H1 (cell line): Measurements from ENCODE around the gene NOS1AP.
"Not testable (repeated sequence)": the region's sequence is repeated elsewhere in the genome, so short reads cannot be mapped to it uniquely, and the experiment has no call there.

Experiments used
- CTBP2 ChIP-seq: IDR thresholded peaks from 2 replicates; pipeline ENCODE4 v1.7.0; 2011; ENCODE audit warnings: borderline replicate concordance, mild to moderate bottlenecking, moderate library complexity, mixed read lengths, low read length; ENCODE audit not compliant: insufficient read depth, insufficient read length
- POLR2A ChIP-seq, 2 experiments: IDR thresholded peaks; 1 replicate in 1 of 2; 2 replicates in 1 of 2; pipeline ENCODE4 v1.6.1; 2011; ENCODE audit warnings: low read depth in 2 of 2, low read length in 2 of 2, mild to moderate bottlenecking in 2 of 2; ENCODE audit errors: control extremely low read depth in 1 of 2
- POLR2AphosphoS5 ChIP-seq: IDR thresholded peaks from 2 replicates; pipeline ENCODE4 v1.6.1; 2011; ENCODE audit warnings: low read depth, low read length
- POU5F1 ChIP-seq: IDR thresholded peaks from 2 replicates; pipeline ENCODE4 v1.6.1; 2011; ENCODE audit warnings: low read depth, mild to moderate bottlenecking, low read length, moderate library complexity
- SIN3A ChIP-seq, 2 experiments: IDR thresholded peaks in 1 of 2; conservative IDR thresholded peaks in 1 of 2; 2 replicates each; pipeline ENCODE4 v1.6.1; 2011 to 2012; ENCODE audit warnings: low read length in 2 of 2, improper control_type of control experiment in 1 of 2, low read depth in 1 of 2, mild to moderate bottlenecking in 1 of 2
- SP1 ChIP-seq: IDR thresholded peaks from 2 replicates; pipeline ENCODE4 v1.6.1; 2011; ENCODE audit warnings: low read depth, low read length
- TF ChIP-seq, protein P1 (sequence below): IDR thresholded peaks from 2 replicates; pipeline ENCODE4 v1.6.1; 2012; ENCODE audit warnings: inconsistent platforms
- TF ChIP-seq, protein P2 (sequence below), 3 experiments: IDR thresholded peaks; 1 replicate in 2 of 3; 2 replicates in 1 of 3; pipeline versions ENCODE4 v1.5.1 to v1.6.1; 2011; ENCODE audit warnings: low read length in 3 of 3, mild to moderate bottlenecking in 3 of 3, inconsistent platforms in 2 of 3, low read depth in 1 of 3, moderate library complexity in 1 of 3; ENCODE audit not compliant: insufficient read depth in 1 of 3; ENCODE audit errors: control extremely low read depth in 1 of 3
- TF ChIP-seq, protein P3 (sequence below): IDR thresholded peaks from 2 replicates; pipeline ENCODE4 v1.6.1; 2011; ENCODE audit warnings: low read depth, mild to moderate bottlenecking, low read length; ENCODE audit not compliant: insufficient read depth

DNA sequence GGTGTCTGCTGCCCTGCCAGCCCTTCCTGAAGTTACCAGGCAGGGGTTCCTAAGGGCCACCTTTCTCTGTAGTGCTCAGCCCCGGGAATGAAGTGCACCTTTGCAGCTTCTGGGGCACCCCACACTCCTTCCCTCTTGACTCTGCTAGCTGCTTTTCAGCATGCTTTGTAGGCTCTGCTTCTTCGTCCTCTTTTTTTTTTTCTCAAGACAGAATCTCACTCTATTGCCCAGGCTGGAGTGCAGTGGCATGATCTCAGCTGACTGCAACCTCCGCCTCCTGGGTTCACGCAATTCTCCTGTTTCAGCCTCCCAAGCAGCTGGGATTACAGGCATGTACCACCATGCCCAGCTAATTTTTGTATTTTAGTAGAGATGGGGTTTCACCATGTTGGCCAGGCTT, 282.4 kb downstream of the NOS1AP start:
- TF ChIP-seq, protein P1, sequence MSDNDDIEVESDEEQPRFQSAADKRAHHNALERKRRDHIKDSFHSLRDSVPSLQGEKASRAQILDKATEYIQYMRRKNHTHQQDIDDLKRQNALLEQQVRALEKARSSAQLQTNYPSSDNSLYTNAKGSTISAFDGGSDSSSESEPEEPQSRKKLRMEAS: not testable (repeated sequence)
- TF ChIP-seq, protein P2, sequence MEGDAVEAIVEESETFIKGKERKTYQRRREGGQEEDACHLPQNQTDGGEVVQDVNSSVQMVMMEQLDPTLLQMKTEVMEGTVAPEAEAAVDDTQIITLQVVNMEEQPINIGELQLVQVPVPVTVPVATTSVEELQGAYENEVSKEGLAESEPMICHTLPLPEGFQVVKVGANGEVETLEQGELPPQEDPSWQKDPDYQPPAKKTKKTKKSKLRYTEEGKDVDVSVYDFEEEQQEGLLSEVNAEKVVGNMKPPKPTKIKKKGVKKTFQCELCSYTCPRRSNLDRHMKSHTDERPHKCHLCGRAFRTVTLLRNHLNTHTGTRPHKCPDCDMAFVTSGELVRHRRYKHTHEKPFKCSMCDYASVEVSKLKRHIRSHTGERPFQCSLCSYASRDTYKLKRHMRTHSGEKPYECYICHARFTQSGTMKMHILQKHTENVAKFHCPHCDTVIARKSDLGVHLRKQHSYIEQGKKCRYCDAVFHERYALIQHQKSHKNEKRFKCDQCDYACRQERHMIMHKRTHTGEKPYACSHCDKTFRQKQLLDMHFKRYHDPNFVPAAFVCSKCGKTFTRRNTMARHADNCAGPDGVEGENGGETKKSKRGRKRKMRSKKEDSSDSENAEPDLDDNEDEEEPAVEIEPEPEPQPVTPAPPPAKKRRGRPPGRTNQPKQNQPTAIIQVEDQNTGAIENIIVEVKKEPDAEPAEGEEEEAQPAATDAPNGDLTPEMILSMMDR (IDR thresholded peaks at IDR 0.05; ENCODE audit: control extremely low read depth in 1 of 3, insufficient read depth in 1 of 3, low read depth in 1 of 3, low read length in 3 of 3): not testable (repeated sequence)
- TF ChIP-seq, protein P3, sequence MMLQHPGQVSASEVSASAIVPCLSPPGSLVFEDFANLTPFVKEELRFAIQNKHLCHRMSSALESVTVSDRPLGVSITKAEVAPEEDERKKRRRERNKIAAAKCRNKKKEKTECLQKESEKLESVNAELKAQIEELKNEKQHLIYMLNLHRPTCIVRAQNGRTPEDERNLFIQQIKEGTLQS: not testable (repeated sequence)
- TF ChIP-seq SIN3A (conservative IDR thresholded peaks at IDR 0.05 in 1 of 2, IDR thresholded peaks at IDR 0.05 in 1 of 2; ENCODE audit: low read depth in 1 of 2, low read length in 2 of 2); CTBP2; SP1; POLR2A (IDR thresholded peaks at IDR 0.05; ENCODE audit: control extremely low read depth in 1 of 2, low read depth in 2 of 2, low read length in 2 of 2); POLR2AphosphoS5; POU5F1: not testable (repeated sequence)
